Tibial nerve (tissue), 4 donors: ENCODE results near the gene RAB11B.
"Not testable (repeated sequence)": the region's sequence is repeated elsewhere in the genome, so short reads cannot be mapped to it uniquely, and the experiment has no call there.

Experiments used
- CTCF ChIP-seq, 5 experiments: fragments of 200-600 bp in 3 of 5; fragments of 450-650 bp in 2 of 5; sonication (generic) in 3 of 5; IDR thresholded peaks; one replicate each; pipeline ENCODE4 v1.5.1; 2016 to 2019; ENCODE audit warnings: antibody characterized with exemption in 5 of 5, mild to moderate bottlenecking in 3 of 5, moderate library complexity in 2 of 5
- EP300 ChIP-seq, 2 donors: sonication (generic); formaldehyde crosslinking; IDR thresholded peaks; one replicate each; pipeline ENCODE4 v1.6.1; 2017; ENCODE audit warnings: antibody characterized with exemption in 2 of 2, mild to moderate bottlenecking in 1 of 2
- POLR2A ChIP-seq, 2 donors: fragments of 450-650 bp; IDR thresholded peaks; one replicate each; pipeline ENCODE4 v1.6.1; 2017; ENCODE audit warnings: antibody characterized with exemption in 2 of 2, mild to moderate bottlenecking in 2 of 2, moderate library complexity in 2 of 2

DNA sequence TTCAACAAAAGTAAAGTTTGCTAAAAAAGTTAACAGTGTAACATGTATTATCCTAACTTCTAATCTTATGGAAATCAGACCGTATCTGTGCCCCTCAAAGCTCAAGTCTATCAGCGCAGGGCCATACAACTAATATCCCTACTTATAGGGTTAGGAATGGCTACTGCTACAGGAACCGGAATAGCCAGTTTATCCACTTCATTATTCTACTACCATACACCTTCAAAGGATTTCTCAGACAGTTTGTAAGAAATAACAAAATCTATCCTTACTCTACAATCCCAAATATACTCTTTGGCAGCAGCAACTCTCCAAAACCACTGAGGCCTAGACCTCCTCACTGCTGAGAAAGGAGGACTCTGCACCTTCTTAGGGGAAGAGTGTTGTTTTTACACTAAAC, 4.6 kb upstream of the RAB11B start:
- TF ChIP-seq EP300, CTCF, POLR2A (IDR thresholded peaks at IDR 0.05): not testable (repeated sequence)
